Left colon (tissue), 2 donors: ENCODE data around the gene TBC1D30. TPM values are rescaled to one million over a fixed set of nuclear protein-coding genes. Genes with fewer than 3 reads are reported as not detected.

Source experiments
- total RNA-seq, 2 donors: library from RNA; stranded (reverse); fragmentation: NEBNext Ultra II Directional; extraction: Animal tissue kit (Norgen Biotek cat#: 25700); gene quantifications; one replicate each; pipeline ENCODE4 v1.2.1, GENCODE V29; 2021
- donor health status: DM: no; HTN: no; CAD: no.
- donor health status: DM: yes; HTN: yes; CAD: no.

The TBC1D30 gene
- total RNA-seq, 2 donors from 2014 or later, result 10.0 to 12.8 TPM

Other genes with a start within 250 kb of the TBC1D30 start
- gene RASSF3, start 214.2 kb upstream of the TBC1D30 start, total RNA-seq, result 100 to 1,000 TPM in 1 of 2 donors, 10 to 100 TPM in 1; 88.4 to 104 TPM
- gene GNS, start 65.2 kb upstream of the TBC1D30 start, total RNA-seq, result 10 to 100 TPM; 59.6 to 70.8 TPM